SU-DHL-6 (cell line): ENCODE data around the gene MTA2.
"Not testable (repeated sequence)": the region's sequence is repeated elsewhere in the genome, so short reads cannot be mapped to it uniquely, and the experiment has no call there.

ENCODE experiments used
- H2AFZ ChIP-seq: fragments of 200-600 bp; sonication (generic); 2 replicates; pipeline ENCODE4 v1.6.1; 2014; ENCODE audit warnings: low read depth, mild to moderate bottlenecking, moderate library complexity, mixed read lengths, antibody characterized with exemption, low read length; ENCODE audit not compliant: severe bottlenecking
- H3F3A ChIP-seq: fragments of 200-600 bp; shearing (Covaris generic); 2 replicates; pipeline ENCODE4 v1.6.0; 2016; ENCODE audit warnings: antibody characterized with exemption, mild to moderate bottlenecking; ENCODE audit not compliant: insufficient read depth
- H3K27ac ChIP-seq: fragments of 200-600 bp; sonication (generic); 2 replicates; pipeline ENCODE4 v1.5.1; 2016; ENCODE audit warnings: low read depth, mild to moderate bottlenecking, low read length, moderate library complexity, mixed read lengths
- H3K27me3 ChIP-seq: fragments of 200-600 bp; sonication (generic), shearing (Covaris generic); 2 replicates; pipeline ENCODE4 v1.6.0; 2014; ENCODE audit warnings: mild to moderate bottlenecking, low read length
- H3K36me3 ChIP-seq: fragments of 200-600 bp; sonication (generic); 2 replicates; pipeline ENCODE4 v1.6.1; 2014; ENCODE audit warnings: mild to moderate bottlenecking, low read length, mixed read lengths
- H3K4me2 ChIP-seq: fragments of 300-600, 200-600 bp; shearing (Covaris generic), sonication (generic); 2 replicates; pipeline ENCODE4 v1.6.0; 2014; ENCODE audit warnings: low read length, low read depth, mild to moderate bottlenecking; ENCODE audit not compliant: poor library complexity, severe bottlenecking
- H3K4me3 ChIP-seq: fragments of 200-600 bp; sonication (generic); 2 replicates; pipeline ENCODE4 v1.5.1; 2014; ENCODE audit warnings: antibody characterized with exemption, low read length, mild to moderate bottlenecking, mixed read lengths; ENCODE audit not compliant: insufficient read depth, poor library complexity, severe bottlenecking
- H3K79me2 ChIP-seq: fragments of 200-600 bp; sonication (generic); 2 replicates; pipeline ENCODE4 v1.6.1; 2014; ENCODE audit warnings: mild to moderate bottlenecking, low read length, moderate library complexity; ENCODE audit not compliant: insufficient read depth
- H3K9ac ChIP-seq: fragments of 200-600 bp; sonication (generic); 2 replicates; pipeline ENCODE4 v1.7.0; 2014; ENCODE audit warnings: mild to moderate bottlenecking, low read length
- H3K9me2 ChIP-seq: fragments of 200-600 bp; sonication (generic); replicated peaks from 2 replicates; pipeline ENCODE4 v1.6.1; 2014; ENCODE audit warnings: low read length; ENCODE audit not compliant: insufficient read depth
- H3K9me3 ChIP-seq: fragments of 200-600 bp; sonication (generic); 2 replicates; pipeline ENCODE4 v1.6.1; 2014; ENCODE audit warnings: low read length, mixed read lengths; ENCODE audit not compliant: insufficient read depth
- H4K20me1 ChIP-seq: fragments of 200-600 bp; sonication (generic); 2 replicates; pipeline ENCODE4 v1.6.1; 2014; ENCODE audit warnings: low read depth, mild to moderate bottlenecking, antibody characterized with exemption, low read length, moderate library complexity, mixed read lengths
- CTCF ChIP-seq: fragments of 200-600 bp; sonication (generic); IDR thresholded peaks from one replicate; pipeline ENCODE4 v1.5.1; 2017; ENCODE audit warnings: antibody characterized with exemption, mild to moderate bottlenecking, low read length, moderate library complexity; ENCODE audit not compliant: insufficient read depth, poor library complexity, severe bottlenecking
- EZH2phosphoT487 ChIP-seq: fragments of 200-600 bp; sonication (generic), shearing (Covaris generic); conservative IDR thresholded peaks from 2 replicates; pipeline ENCODE4 v1.6.1; 2018; ENCODE audit warnings: mild to moderate bottlenecking, antibody characterized with exemption, low read length, moderate library complexity, mixed read lengths

The MTA2 gene

GRCh38 chr11:62560566-62561103, 41.0 kb downstream of the MTA2 start:
- Histone ChIP-seq H3K9ac (no peak overlapping the region), H3K36me3 (peaks cover 17% of the 10 kb centered on the region; the same call in 1 of the 2 replicates), H3K27me3 (no peaks in the 10 kb centered on the region), H2AFZ (no peak overlapping the region), H3K4me3 (no peak overlapping the region), H3K9me3 (no peaks in the 10 kb centered on the region), H3F3A (peaks cover 23% of the 10 kb centered on the region), H3K4me2 (no peak overlapping the region), H3K27ac (no peak overlapping the region), H3K79me2 (peaks cover 8% of the 10 kb centered on the region; the same call in 1 of the 2 replicates), H3K9me2 (no peaks in the 10 kb centered on the region), H4K20me1 (peaks cover 7% of the 10 kb centered on the region; the same call in 1 of the 2 replicates)
- TF ChIP-seq CTCF (no peak), EZH2phosphoT487 (no peak)

GRCh38 chr11:62559626-62560025, 42.0 kb downstream of the MTA2 start:
- not testable (repeated sequence) for H3K79me2 ChIP-seq, H4K20me1 ChIP-seq, H3K9me2 ChIP-seq, H3K27me3 ChIP-seq, H3K27ac ChIP-seq, H3K4me2 ChIP-seq, H3K4me3 ChIP-seq, H2AFZ ChIP-seq, H3K9ac ChIP-seq, H3K9me3 ChIP-seq, H3K36me3 ChIP-seq
- peaks cover 28% of the 10 kb centered on the region for H3F3A ChIP-seq

GRCh38 chr11:62559204-62559603, 42.5 kb downstream of the MTA2 start:
- Histone ChIP-seq H2AFZ (no peak overlapping the region), H3K4me2 (no peak overlapping the region), H3K27me3 (no peaks in the 10 kb centered on the region), H3K27ac (no peak overlapping the region), H3K9ac (no peak overlapping the region), H3K79me2 (peaks cover 6% of the 10 kb centered on the region; the same call in 1 of the 2 replicates), H3F3A (peaks cover 28% of the 10 kb centered on the region), H3K4me3 (no peak overlapping the region), H4K20me1 (peaks cover 6% of the 10 kb centered on the region; the same call in 1 of the 2 replicates), H3K9me2 (no peaks in the 10 kb centered on the region), H3K36me3 (peaks cover 10% of the 10 kb centered on the region; the same call in 1 of the 2 replicates), H3K9me3 (no peaks in the 10 kb centered on the region)
- no peak for TF ChIP-seq CTCF

- H3F3A ChIP-seq = peaks cover 28% of the 10 kb centered on the region
- H3K4me3 ChIP-seq = no peak overlapping the region
- H3K9me2 ChIP-seq = no peaks in the 10 kb centered on the region
- peaks cover 2% of the 10 kb centered on the region; the same call in 1 of the 2 replicates for H3K79me2 ChIP-seq
- peaks cover 3% of the 10 kb centered on the region; the same call in 1 of the 2 replicates for H4K20me1 ChIP-seq
- H3K9ac ChIP-seq = no peak overlapping the region
- TF ChIP-seq EZH2phosphoT487 (no peak), CTCF (no peak)
- H3K36me3 ChIP-seq = peaks cover 7% of the 10 kb centered on the region; the same call in 1 of the 2 replicates
- no peak overlapping the region for H3K27ac ChIP-seq
- H3K27me3 ChIP-seq = no peaks in the 10 kb centered on the region
- no peak overlapping the region for H3K4me2 ChIP-seq
- no peaks in the 10 kb centered on the region for H3K9me3 ChIP-seq
- H2AFZ ChIP-seq = no peak overlapping the region
Measured at GRCh38 chr11:62558669-62559068, 43.0 kb downstream of the MTA2 start.
